ENCODE results near the gene VPS35L.
"Not testable (repeated sequence)": the region's sequence is repeated elsewhere in the genome, so short reads cannot be mapped to it uniquely, and the experiment has no call there.

VPS35L gene

DNA sequence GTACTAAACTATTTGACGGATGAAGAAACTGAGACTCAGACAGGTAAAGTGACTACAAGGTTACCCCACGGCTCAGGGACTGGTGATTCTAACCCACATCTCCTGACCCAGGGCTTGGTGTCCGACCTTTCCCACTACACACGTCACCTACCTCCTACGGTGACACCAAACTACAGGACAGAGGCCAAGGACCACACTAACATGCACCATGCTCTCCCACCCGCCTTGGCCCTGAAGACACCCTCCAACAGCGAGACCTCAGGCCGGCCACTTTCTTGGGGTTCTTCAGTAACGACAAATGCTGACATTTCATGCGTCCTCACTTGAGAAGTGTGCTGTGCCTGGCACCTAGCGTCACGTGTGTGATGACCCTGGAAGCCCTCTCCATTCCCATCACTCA, 156.1 kb downstream of the VPS35L start:
- DNase-seq (ENCODE audit: low spot score) = no peak

GRCh38 chr16:19712418-19713058, 157.0 kb downstream of the VPS35L start:
- DNase-seq (ENCODE audit: low spot score) = no peak

- no peak for DNase-seq (ENCODE audit: low spot score)
These were observed 158.2 kb downstream of the VPS35L start for GRCh38 chr16:19713697-19714096.

DNA sequence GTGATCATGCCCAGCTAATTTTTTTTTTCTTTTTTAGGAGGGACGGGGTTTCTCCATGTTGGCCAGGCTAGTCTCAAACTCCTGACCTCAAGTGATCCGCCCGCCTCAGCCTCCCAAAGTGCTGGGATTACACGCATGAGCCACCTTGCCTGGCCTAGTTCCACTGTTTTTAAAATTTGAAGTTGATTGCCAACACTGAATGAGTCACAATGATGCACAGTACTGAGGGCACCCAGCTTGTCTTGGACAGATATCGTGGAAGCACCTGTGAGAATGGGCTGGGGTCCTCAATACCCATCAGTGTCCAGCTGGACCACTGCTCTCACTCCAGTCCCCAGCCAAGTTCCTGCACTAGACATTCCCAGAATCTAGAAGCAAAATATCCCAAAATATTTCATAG, 160.1 kb downstream of the VPS35L start:
- DNase-seq (ENCODE audit: low spot score) = no peak

DNA sequence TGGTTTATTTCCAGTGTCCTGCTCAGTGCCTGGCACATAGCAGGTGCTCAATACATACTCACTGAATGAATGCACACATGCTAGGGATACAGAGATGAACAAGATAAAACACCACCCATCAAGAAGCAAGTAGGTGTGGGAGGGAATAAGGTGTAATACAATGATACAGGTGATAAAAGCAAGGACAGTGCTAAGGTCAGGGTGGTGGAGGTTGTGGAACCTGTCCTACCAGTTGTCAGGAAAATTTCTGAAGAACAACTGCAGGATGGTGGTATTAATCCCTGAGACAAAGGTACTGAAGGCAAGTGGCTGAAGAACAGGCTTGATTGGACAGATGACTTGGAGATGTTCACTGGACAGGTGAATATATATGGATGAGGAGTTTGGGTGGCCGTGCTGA, 160.7 kb downstream of the VPS35L start:
- DNase-seq (ENCODE audit: low spot score) = no peak

DNA sequence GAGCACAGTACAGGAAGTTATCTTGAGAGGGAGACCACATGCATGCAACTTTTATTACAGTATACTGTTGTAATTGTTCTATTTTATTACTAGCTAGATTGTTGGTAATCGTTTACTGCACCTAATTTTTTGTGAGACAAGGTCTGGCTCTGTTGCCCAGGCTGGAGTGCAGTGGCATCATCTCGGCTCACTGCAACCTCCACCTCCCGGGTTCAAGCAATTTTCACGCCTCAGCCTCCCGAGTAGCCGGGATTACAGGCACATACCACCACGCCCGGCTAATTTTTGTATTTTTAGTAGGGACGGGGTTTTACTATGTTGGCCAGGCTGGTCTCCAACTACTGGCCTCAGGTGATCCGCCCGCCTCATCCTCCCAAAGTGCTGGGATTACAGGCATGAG, 161.2 kb downstream of the VPS35L start:
- DNase-seq (ENCODE audit: low spot score) = not testable (repeated sequence)

DNA sequence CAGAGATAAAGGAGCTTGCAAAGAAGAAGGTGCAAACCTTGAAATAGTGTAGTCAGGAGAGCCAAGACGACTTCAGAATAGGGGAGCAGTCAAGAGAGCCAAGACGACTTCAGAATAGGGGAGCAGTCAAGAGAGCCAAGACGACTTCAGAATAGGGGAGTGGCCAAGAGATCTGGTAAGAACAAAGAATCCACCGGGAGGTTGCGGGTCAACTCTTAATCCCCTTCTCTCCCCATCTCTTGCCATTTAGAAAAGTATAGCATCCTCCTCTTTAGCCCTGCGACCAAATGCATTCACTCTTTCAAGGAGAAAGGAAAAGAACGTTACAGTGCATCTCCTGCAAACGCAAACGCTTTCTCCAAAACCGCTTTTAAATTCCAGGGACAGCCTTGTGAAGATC, 161.8 kb downstream of the VPS35L start:
- DNase-seq (ENCODE audit: low spot score) = no peak

DNA sequence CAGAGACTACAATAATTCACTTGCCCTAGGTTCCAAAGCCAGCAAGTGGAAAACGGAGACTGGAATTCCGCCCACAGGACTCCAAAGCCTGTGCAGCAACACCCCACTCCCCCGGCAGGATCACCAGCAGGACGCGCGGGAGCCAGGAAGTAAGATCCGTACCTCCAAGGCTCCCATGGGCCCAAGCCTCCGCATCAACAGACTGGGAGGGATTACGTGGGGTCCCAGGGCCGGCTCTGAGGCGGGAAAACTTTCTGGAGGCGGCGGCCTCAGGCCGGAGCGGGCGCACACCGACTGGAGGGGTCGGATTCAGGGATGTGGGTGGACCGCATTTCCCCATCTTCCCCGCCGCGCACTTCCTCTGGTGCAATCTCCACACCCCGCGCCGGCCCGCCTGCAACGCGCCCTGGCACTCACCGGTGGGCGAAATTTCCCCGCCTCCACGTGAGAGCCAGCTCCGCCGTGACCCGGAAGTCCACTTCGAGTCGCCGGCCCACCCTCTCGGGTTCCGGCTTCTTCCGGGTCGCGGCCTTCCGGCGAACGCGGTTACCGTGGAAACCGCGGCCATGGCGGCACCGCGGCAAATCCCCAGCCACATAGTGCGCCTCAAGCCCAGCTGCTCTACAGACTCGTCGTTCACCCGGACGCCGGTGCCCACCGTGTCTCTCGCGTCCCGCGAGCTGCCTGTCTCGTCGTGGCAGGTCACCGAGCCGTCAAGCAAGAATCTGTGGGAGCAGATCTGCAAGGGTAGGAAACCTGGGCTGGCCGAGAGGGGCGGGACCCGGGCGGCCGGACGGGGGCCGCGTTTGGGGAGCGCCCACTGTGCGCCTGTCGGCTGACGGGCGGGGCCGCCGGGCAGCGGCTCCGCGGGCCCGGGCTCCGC, 162.5 kb downstream of the VPS35L start, which contains the start of the genes IQCK and KNOP1:
Gene IQCK, plus strand, starts transcription at position 531 of the 883 bp plus-strand sequence. Its CDS starts 36 bp downstream, at position 567.
Gene KNOP1, minus strand, starts transcription at position 487 of the 883 bp plus-strand sequence. CDS start 3,192 bp downstream, outside the sequence.
- peak; percentile 96 for DNase-seq (ENCODE audit: low spot score)

- no peak for DNase-seq (ENCODE audit: low spot score)
These were observed 163.1 kb downstream of the VPS35L start for GRCh38 chr16:19718624-19718965.

- no peak for DNase-seq (ENCODE audit: low spot score)
These were observed 166.9 kb downstream of the VPS35L start for GRCh38 chr16:19722269-19722952.

DNA sequence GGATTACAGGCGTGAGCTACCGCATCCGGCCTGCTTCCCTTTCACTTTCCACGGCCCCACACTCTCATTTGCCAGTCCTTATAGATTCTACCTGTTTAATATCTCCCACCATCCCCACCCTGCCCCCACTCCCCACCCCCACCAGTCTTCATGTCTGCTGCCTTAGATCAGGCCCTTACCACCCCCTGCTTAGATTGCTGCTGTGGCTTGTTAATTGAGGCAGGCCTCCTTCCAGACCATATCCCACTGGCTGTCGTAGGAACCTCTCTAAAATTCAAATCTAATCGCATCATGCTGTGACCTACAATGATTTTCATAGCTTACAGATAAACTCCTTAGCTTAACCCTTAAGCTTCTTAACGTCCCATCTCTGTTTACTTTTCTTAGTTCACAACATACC, 167.5 kb downstream of the VPS35L start:
- no peak for DNase-seq (ENCODE audit: low spot score)

DNA sequence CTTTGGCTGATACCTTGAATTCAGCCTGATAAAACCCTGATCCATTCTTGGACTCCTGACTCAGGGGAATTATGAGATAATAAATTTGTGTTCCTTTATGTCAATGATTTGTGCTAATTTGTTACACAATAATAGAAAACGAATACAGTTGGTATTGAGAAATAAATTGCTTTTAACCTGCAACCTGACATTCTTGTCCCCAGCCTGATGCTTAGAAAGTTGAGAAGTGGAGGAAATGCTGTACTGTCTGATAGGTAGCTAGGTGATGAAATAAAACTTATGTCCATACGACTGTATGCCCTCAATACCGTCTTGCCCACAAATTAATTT, 173.1 kb downstream of the VPS35L start:
- no peak for DNase-seq (ENCODE audit: low spot score)

- no peak for DNase-seq (ENCODE audit: low spot score)
These were observed 178.0 kb downstream of the VPS35L start for GRCh38 chr16:19733551-19733950.

- no peak for DNase-seq (ENCODE audit: low spot score)
These were observed 179.8 kb downstream of the VPS35L start for GRCh38 chr16:19735074-19735867.

- DNase-seq (ENCODE audit: low spot score) = no peak
These were observed 182.0 kb downstream of the VPS35L start for GRCh38 chr16:19737306-19738038.

DNA sequence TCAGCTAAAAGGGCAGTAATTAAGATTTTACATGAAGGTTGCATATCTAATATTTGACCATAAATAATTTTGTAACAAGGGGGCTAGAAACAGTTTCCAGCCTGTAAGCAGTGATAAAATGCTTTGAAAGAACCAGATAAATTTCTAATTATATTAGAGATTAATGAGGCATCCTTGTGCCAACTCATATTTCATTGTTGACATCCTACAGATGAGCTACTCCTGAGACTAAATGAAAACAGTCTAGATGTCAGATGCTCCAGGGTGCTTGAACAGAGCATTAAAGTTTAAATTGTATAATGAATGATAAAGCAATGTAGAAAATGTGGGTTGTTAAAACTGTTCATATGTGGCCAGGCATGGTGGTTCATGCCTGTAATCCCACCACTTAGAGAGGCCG, 185.9 kb downstream of the VPS35L start:
- no peak for DNase-seq (ENCODE audit: low spot score)

- no peak for DNase-seq (ENCODE audit: low spot score)
These were observed 188.3 kb downstream of the VPS35L start for GRCh38 chr16:19743816-19744159.

DNA sequence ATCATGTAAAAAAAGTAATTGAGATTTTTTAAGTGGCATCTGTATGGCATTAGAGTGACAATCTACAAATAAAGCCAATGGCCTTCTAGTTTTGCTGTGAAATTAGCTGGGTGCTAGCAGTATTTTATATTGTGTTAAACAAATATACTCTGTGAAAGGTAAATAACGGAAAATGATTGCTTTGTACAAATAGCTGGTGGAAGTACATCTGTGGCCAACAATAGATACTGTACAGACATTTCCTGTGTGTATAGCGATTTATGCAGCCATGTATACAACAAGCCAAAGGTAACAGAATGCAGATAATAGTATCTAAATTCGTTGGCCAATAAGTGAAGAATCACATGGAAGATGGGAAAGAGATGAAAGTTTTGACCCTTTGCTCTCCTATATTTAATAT, 189.2 kb downstream of the VPS35L start:
- no peak for DNase-seq (ENCODE audit: low spot score)

DNA sequence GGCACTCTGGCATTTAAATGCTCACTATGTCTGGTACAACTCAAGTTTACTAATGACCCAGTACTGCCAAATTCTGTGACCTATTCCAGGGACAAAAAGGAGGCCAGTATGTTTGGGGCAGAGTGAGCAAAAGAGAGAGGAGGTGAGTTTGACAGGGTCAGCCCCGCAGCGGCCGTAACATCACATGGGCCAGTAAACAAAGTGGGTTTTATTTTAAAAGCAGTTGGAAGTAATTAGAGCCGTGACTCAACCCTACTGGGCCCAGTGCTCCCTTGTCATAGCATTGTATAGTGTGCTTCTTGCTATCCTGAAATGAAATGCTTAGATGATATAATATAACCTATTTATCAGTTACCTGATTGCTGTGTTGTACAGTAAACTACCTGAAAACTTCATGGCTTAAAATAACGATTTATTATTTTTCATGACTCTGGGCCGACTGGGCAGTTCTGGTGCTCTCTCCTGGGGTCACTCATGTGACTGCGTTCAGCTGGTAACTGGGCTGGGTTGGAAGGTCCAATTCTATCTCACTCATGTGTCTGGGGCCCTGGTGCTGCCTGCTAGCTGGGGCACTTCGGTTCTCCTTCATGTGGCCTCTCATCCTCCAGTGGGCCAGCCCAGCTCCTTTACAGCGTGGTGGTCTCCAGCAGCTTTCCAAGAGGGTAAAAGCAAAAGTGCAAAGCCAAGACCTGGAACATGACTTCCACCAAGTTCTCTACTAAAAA, 189.9 kb downstream of the VPS35L start:
- DNase-seq (ENCODE audit: low spot score) = peak; percentile 39

GRCh38 chr16:19746561-19746960, 191.1 kb downstream of the VPS35L start:
- no peak for DNase-seq (ENCODE audit: low spot score)

Data from AG08395 (cell line).